ENCODE results near the gene PRRX2. TPM values are rescaled to one million over a fixed set of nuclear protein-coding genes. Genes with fewer than 3 reads are reported as not detected.

Gene PRRX2
- total and polyA plus RNA-seq, 2 of the 4 experiments (the other 2 are of a cell fraction), result 12.7 to 35.5 TPM

- TF ChIP-seq FOS (IDR thresholded peaks at IDR 0.05; ENCODE audit: low read depth, low read length) (no peak), BHLHE40 (IDR thresholded peaks at IDR 0.05; ENCODE audit: low read depth, low read length) (no peak)
Measured at GRCh38 chr9:129624168-129624759, 41.2 kb upstream of the PRRX2 start (continued).

- Histone ChIP-seq H2BK120ac (ENCODE audit: low read depth, low read length) (no peak overlapping the region), H3K4me3 (ENCODE audit: insufficient read depth, low read depth, low read length) (no peak overlapping the region), H2AK5ac (ENCODE audit: low read depth, low read length) (no peak overlapping the region), H3K27ac (ENCODE audit: insufficient read depth, low read length) (no peak overlapping the region), H4K20me1 (ENCODE audit: insufficient read depth, low read length) (peaks cover 33% of the 10 kb centered on the region), H2BK20ac (ENCODE audit: low read depth, low read length) (no peak overlapping the region), H2AK9ac (replicated peaks; ENCODE audit: low read depth, low read length, poor library complexity) (no peak overlapping the region), H4K5ac (ENCODE audit: low read depth, low read length) (no peak overlapping the region), H3K4me1 (ENCODE audit: control insufficient read depth, insufficient read depth, low read length) (peaks cover 25% of the 10 kb centered on the region), H3K4ac (ENCODE audit: low read depth, low read length) (no peak overlapping the region), H3K79me1 (ENCODE audit: low read depth in 1 of 2, low read length in 2 of 2) (peaks cover 7 to 39% of the 10 kb centered on the region in 2 experiments; a peak in 3 of 4 replicates), H3K56ac (ENCODE audit: extremely low read depth, insufficient read depth, low read length) (no peak overlapping the region), H3K27me3 (ENCODE audit: control insufficient read depth, insufficient read depth, low read length) (no peaks in the 10 kb centered on the region), H2AFZ (replicated peaks; ENCODE audit: low read length, poor library complexity) (no peak overlapping the region), H3K9ac (ENCODE audit: low read depth, low read length) (no peak overlapping the region), H3K9me1 (ENCODE audit: insufficient read depth, low read length) (peaks cover 17% of the 10 kb centered on the region), H2BK5ac (ENCODE audit: low read depth, low read length, poor library complexity, severe bottlenecking) (no peak overlapping the region), H4K91ac (ENCODE audit: insufficient read depth, low read depth, low read length) (no peak overlapping the region), H3K4me2 (ENCODE audit: low read depth, low read length) (no peak overlapping the region), H2BK15ac (ENCODE audit: low read depth, low read length) (no peak overlapping the region), H3K14ac (replicated peaks; ENCODE audit: low read depth, low read length) (no peak overlapping the region), H3K9me3 (ENCODE audit: control insufficient read depth, insufficient read depth, low read length) (no peaks in the 10 kb centered on the region), H3K36me3 (ENCODE audit: control insufficient read depth, insufficient read depth, low read length) (peaks cover 3% of the 10 kb centered on the region; the same call in 1 of the 2 replicates), H3K23ac (ENCODE audit: low read depth, low read length) (no peak overlapping the region), H4K8ac (ENCODE audit: low read depth in 2 of 2, low read length in 2 of 2) (no peak overlapping the region), H3K18ac (ENCODE audit: low read depth, low read length) (no peak overlapping the region)
- BruUV-seq (replicated peaks), result no TSS peak
- in situ Hi-C loops (cut with MboI; ENCODE audit: low sequenced_read_pairs), result no loop called here
- ChIA-PET POLR2A (ENCODE audit: unreplicated experiment) (interaction anchor here (1.4 kb wide), 1 partner anchor 486 kb away, joined by 3 read pairs; no protein-coding TSS in a partner anchor), CTCF (interaction anchor here (1.2 to 3.1 kb wide), 3 partner anchors 11 to 493 kb away, joined by 7 to 26 read pairs (median 8); no protein-coding TSS in a partner anchor)
- DNase-seq, result peak; percentile 32
- dilution Hi-C loops (cut with HindIII; ENCODE audit: low sequenced_read_pairs, unreplicated experiment), result no loop called here
- no peak for TF ChIP-seq RCOR1 (IDR thresholded peaks at IDR 0.05; ENCODE audit: insufficient replicate concordance, low read length)
- peak; percentile 14; the same call in 1 of the 2 replicates for TF ChIP-seq CEBPB (IDR thresholded peaks at IDR 0.05; ENCODE audit: low read depth, low read length)
- TF ChIP-seq BHLHE40 (IDR thresholded peaks at IDR 0.05; ENCODE audit: low read depth, low read length), result no peak
- no peak for ATAC-seq (ENCODE audit: low read depth)
- WGBS, 2 experiments (ENCODE audit: extremely low coverage in 2 of 2, insufficient read length in 1 of 2), result 60% methylated on average over 1 of the region's 9 CpGs; no CpG with 5 or more reads in 1 of the 2 experiments
- intact Hi-C loops (cut with micrococcal nuclease), result loop anchor here (1.0 kb wide), 1 partner anchor 486 kb away; no protein-coding TSS in a partner anchor
Measured at GRCh38 chr9:129624947-129625346, 40.5 kb upstream of the PRRX2 start.

Data from IMR-90 (cell line).